Measurements from ENCODE around the gene DNAJC5. TPM values are rescaled to one million over a fixed set of nuclear protein-coding genes. Genes with fewer than 3 reads are reported as not detected.

Gene DNAJC5
- total RNA-seq, 2 experiments from 2014 or later = 30.1 to 34.3 TPM

GRCh38 chr20:63854766-63855362 lies 40.1 kb upstream of the DNAJC5 start:
- Mint-ChIP-seq H3K9me3 (ENCODE audit: low read depth) (no peaks in the 10 kb centered on the region), H3K27me3 (peaks cover 11% of the 10 kb centered on the region), H3K27ac (no peak overlapping the region), H3K4me3 (no peak overlapping the region), H3K4me1 (peaks cover 41% of the 10 kb centered on the region), H3K36me3 (ENCODE audit: low read depth) (no peaks in the 10 kb centered on the region)
- intact Hi-C loops (cut with DNase I, micrococcal nuclease) = no loop called here
- ATAC-seq = no peak
- POLR2A ChIA-PET = interaction anchor here (0.6 kb wide), 1 partner anchor 139 kb away, joined by 5 read pairs; no protein-coding TSS in a partner anchor
- CTCF ChIA-PET = no interaction called here
- no peak for DNase-seq

DNA sequence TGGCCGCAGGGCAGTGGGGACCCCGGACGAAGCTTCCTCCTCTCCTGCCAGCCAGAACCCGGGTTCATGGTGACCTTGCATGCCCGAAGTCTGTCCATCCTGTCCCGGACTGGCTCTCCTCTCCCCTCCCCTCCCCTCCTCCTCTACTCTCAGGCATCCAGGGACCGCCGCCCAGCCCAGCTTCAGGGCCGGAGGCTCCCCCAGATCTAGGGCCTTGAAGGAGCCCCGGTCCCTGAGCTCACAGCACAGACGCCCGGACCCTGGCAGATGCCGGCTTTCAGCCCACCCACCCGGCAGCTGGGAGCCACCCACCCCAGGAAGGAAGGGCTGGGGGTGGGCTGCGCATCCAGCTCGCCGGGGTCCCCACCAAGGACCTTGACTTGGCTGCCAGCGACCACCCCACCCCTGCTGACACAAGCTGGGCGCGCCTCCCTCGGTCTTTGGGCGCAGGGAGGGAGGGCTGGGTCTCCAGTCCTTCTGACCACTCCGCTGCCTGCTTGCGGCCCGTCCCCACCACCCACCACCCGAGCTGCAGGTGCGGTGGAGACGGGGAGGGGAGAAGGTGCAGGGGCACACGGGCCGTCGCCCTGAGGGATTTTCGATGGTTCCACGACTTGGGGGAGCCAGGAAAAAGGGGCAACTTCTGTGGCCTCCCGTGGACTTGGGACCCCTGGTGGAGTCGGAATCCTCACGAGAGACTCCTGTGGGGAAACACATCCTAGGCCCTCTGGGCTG lies 39.4 kb upstream of the DNAJC5 start:
- POLR2A ChIA-PET = no interaction called here
- DNase-seq (no peak), ATAC-seq (no peak)
- Mint-ChIP-seq H3K27me3 (peaks cover 9% of the 10 kb centered on the region), H3K4me1 (peaks cover 38% of the 10 kb centered on the region), H3K9me3 (ENCODE audit: low read depth) (no peaks in the 10 kb centered on the region), H3K27ac (no peak overlapping the region), H3K36me3 (ENCODE audit: low read depth) (peaks cover 1% of the 10 kb centered on the region), H3K4me3 (no peak overlapping the region)
- intact Hi-C loops (cut with DNase I, micrococcal nuclease) = no loop called here
- CTCF ChIA-PET = no interaction called here

GRCh38 chr20:63856098-63856511 lies 38.8 kb upstream of the DNAJC5 start:
- intact Hi-C loops (cut with DNase I, micrococcal nuclease) = no loop called here
- Mint-ChIP-seq H3K36me3 (ENCODE audit: low read depth) (peaks cover 6% of the 10 kb centered on the region), H3K9me3 (ENCODE audit: low read depth) (no peaks in the 10 kb centered on the region), H3K4me3 (no peak overlapping the region), H3K27ac (no peak overlapping the region), H3K27me3 (peaks cover 4% of the 10 kb centered on the region), H3K4me1 (peaks cover 33% of the 10 kb centered on the region)
- ChIA-PET CTCF (no interaction called here), POLR2A (no interaction called here)
- DNase-seq (no peak), ATAC-seq (no peak)

GRCh38 chr20:63857764-63858392 lies 37.0 kb upstream of the DNAJC5 start:
- ChIA-PET POLR2A (no interaction called here), CTCF (interaction anchor here (0.6 kb wide), 1 partner anchor 90 kb away, joined by 4 read pairs; no protein-coding TSS in a partner anchor)
- Mint-ChIP-seq H3K36me3 (ENCODE audit: low read depth) (peaks cover 10% of the 10 kb centered on the region), H3K4me1 (peaks cover 25% of the 10 kb centered on the region), H3K27ac (no peak overlapping the region), H3K9me3 (ENCODE audit: low read depth) (no peaks in the 10 kb centered on the region), H3K27me3 (no peaks in the 10 kb centered on the region), H3K4me3 (no peak overlapping the region)
- ATAC-seq (no peak), DNase-seq (no peak)
- intact Hi-C loops (cut with DNase I, micrococcal nuclease) = no loop called here

- peaks cover 31% of the 10 kb centered on the region for H3K4me1 Mint-ChIP-seq
- H3K27ac Mint-ChIP-seq = no peak overlapping the region
- intact Hi-C loops (cut with DNase I, micrococcal nuclease) = no loop called here
- ChIA-PET CTCF (interaction anchor here (0.6 kb wide), 1 partner anchor 90 kb away, joined by 4 read pairs; no protein-coding TSS in a partner anchor), POLR2A (no interaction called here)
- H3K27me3 Mint-ChIP-seq = no peaks in the 10 kb centered on the region
- ATAC-seq = peak; percentile 17
- peaks cover 17% of the 10 kb centered on the region for H3K36me3 Mint-ChIP-seq (ENCODE audit: low read depth)
- no peak for DNase-seq
- no peaks in the 10 kb centered on the region for H3K9me3 Mint-ChIP-seq (ENCODE audit: low read depth)
- no peak overlapping the region for H3K4me3 Mint-ChIP-seq
These were observed 36.3 kb upstream of the DNAJC5 start for GRCh38 chr20:63858393-63859165.

- intact Hi-C loops (cut with DNase I, micrococcal nuclease) = no loop called here
- ChIA-PET POLR2A (no interaction called here), CTCF (no interaction called here)
- peaks cover 37% of the 10 kb centered on the region for H3K4me1 Mint-ChIP-seq
- ATAC-seq (no peak), DNase-seq (no peak)
- H3K9me3 Mint-ChIP-seq (ENCODE audit: low read depth) = no peaks in the 10 kb centered on the region
- H3K36me3 Mint-ChIP-seq (ENCODE audit: low read depth) = peaks cover 21% of the 10 kb centered on the region
- H3K27me3 Mint-ChIP-seq = no peaks in the 10 kb centered on the region
- no peak overlapping the region for H3K4me3 Mint-ChIP-seq
- no peak overlapping the region for H3K27ac Mint-ChIP-seq
These were observed 35.7 kb upstream of the DNAJC5 start for GRCh38 chr20:63859166-63859699.

DNA sequence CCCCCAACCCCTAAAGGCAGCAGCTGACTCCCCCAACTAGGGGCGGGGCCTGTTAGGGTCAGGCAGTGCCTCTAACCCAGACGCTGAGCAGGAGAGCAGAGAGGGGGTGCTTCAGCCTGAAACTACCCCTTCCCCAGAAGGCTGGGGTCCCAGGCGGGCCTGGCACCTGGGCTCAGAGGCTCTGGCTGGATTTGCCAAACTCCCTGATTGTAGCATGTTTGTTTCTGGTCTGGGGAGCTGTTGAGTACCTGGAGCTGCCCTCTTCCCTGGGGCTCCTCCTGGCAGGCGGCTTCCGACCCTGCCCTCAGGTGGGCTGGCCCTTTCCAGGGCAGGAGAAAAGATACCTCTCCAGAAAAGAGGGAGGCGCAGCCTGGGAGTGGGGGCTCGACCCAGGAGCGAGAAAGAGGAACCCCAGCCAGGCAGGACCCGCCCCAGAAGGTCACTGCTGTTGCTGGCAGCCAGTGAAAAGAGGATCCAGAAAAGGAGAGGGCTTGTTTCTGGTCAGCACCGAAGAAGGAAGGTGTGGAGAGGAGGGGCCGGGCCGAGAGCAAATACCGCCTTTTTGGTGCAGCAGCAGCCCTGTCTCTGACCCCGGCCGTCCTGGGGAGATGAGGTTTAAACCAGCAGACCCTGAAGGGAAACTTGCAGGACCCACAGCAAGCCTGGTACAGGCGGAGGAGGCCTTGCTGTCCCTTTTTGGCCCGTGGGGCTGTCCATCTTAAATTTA lies 34.4 kb upstream of the DNAJC5 start:
- ChIA-PET POLR2A (no interaction called here), CTCF (no interaction called here)
- Mint-ChIP-seq H3K9me3 (ENCODE audit: low read depth) (no peaks in the 10 kb centered on the region), H3K27me3 (no peaks in the 10 kb centered on the region), H3K4me3 (no peak overlapping the region), H3K4me1 (peaks cover 37% of the 10 kb centered on the region), H3K36me3 (ENCODE audit: low read depth) (peaks cover 21% of the 10 kb centered on the region), H3K27ac (no peak overlapping the region)
- DNase-seq (no peak), ATAC-seq (no peak)
- intact Hi-C loops (cut with DNase I, micrococcal nuclease) = loop anchor here (5.0 to 10.0 kb wide), 3 partner anchors 73 to 646 kb away; partner anchors contain the start of genes PTK6 (in 1 of the 2) and YTHDF1 (in 1 of the 2)

DNA sequence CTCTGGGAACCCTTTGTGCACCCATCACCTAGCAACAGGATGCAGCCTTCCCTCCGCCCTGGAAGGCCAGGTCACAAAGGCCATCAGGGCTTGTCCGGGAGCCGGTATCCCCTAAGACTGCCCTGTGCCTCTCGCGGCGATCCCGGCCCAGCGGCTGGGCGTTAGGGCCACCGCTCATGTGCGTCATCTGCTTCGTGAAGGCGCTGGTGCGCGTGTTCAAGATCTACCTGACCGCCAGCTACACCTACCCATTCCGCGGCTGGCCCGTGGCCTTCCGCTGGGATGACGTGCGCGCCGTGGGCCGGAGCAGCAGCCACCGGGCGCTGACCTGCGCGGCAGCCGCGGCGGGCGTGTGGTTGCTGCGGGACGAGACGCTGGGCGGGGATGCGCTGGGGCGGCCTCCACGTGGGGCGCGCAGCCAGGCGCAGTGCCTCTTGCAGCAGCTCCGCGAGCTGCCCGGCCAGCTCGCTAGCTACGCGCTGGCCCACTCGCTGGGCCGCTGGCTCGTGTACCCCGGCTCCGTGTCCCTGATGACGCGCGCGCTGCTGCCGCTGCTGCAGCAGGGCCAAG lies 33.5 kb upstream of the DNAJC5 start, which contains the start of gene ABHD16B:
Gene ABHD16B (plus strand): TSS at position 134 of the 570 bp plus-strand sequence. CDS start 43 bp downstream, at position 177.
- ChIA-PET CTCF (no interaction called here), POLR2A (no interaction called here)
- Mint-ChIP-seq H3K4me1 (peaks cover 43% of the 10 kb centered on the region), H3K27ac (no peak within 1 kb of the TSS), H3K9me3 (ENCODE audit: low read depth) (no peaks in the 10 kb centered on the region), H3K36me3 (ENCODE audit: low read depth) (peaks cover 21% of the 10 kb centered on the region), H3K27me3 (no peaks in the 10 kb centered on the region), H3K4me3 (no peak within 1 kb of the TSS)
- ATAC-seq (no peak), DNase-seq (no peak)
- intact Hi-C loops (cut with DNase I, micrococcal nuclease) = loop anchor here (5.0 to 10.0 kb wide), 3 partner anchors 74 to 647 kb away; partner anchors contain the start of genes PTK6 (in 1 of the 2) and YTHDF1 (in 1 of the 2)

GRCh38 chr20:63861981-63862901 lies 32.7 kb upstream of the DNAJC5 start:
- CTCF ChIA-PET = interaction anchor here (0.6 to 1.8 kb wide), 5 partner anchors 61 to 156 kb away, joined by 3 to 4 read pairs (median 3); partner anchors contain the start of genes ARFRP1, UCKL1 and ZGPAT
- no peak overlapping the region for H3K4me3 Mint-ChIP-seq
- peaks cover 40% of the 10 kb centered on the region for H3K4me1 Mint-ChIP-seq
- H3K36me3 Mint-ChIP-seq (ENCODE audit: low read depth) = peaks cover 21% of the 10 kb centered on the region
- no peaks in the 10 kb centered on the region for H3K9me3 Mint-ChIP-seq (ENCODE audit: low read depth)
- DNase-seq = no peak
- no peak overlapping the region for H3K27ac Mint-ChIP-seq
- intact Hi-C loops (cut with DNase I, micrococcal nuclease) = loop anchor here (5.0 to 10.0 kb wide), 3 partner anchors 75 to 647 kb away; partner anchors contain the start of genes PTK6 (in 1 of the 2) and YTHDF1 (in 1 of the 2)
- H3K27me3 Mint-ChIP-seq = no peaks in the 10 kb centered on the region
- POLR2A ChIA-PET = interaction anchor here (0.6 kb wide), 1 partner anchor 152 kb away, joined by 3 read pairs; no protein-coding TSS in a partner anchor
- ATAC-seq = no peak

Measured in activated CD4-positive, alpha-beta T cell treated with anti-CD3 and anti-CD28 coated beads for 36 hours (primary cell).